Stimulated activated CD8-positive, alpha-beta memory T cell treated with anti-CD3 and anti-CD28 coated beads, Interleukin-4, amount 100 ng/mL, for 24 hours (primary cell): ENCODE data around the gene LRRC4C.
"Not testable (repeated sequence)": the region's sequence is repeated elsewhere in the genome, so short reads cannot be mapped to it uniquely, and the experiment has no call there.

Experiments used
- DNase-seq: peaks from one replicate; pipeline ENCODE4 v3.0.0-alpha.2; 2020; ENCODE audit warnings: low read depth

LRRC4C gene

DNA sequence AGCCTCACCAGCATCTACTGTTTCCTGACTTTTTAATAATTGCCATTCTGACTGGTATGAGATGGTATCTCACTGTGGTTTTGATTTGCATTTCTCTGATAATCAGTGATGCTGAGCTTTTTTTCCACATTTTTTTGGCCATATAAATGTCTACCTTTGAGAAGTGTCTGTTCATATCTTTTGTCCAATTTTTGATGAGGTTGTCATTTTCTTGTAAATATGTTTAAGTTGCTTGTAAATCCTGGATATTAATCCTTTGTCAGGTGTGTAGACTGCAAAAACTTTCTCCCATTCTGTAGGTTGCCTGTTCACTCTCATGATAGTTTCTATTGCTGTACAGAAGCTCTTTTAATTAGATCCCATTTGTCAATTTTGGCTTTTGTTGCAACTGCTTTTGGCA is 439.8 kb downstream of the LRRC4C start:
- DNase-seq, result not testable (repeated sequence)

- no peak for DNase-seq
Observed at GRCh38 chr11:41018224-41018623, 441.2 kb downstream of the LRRC4C start.

DNA sequence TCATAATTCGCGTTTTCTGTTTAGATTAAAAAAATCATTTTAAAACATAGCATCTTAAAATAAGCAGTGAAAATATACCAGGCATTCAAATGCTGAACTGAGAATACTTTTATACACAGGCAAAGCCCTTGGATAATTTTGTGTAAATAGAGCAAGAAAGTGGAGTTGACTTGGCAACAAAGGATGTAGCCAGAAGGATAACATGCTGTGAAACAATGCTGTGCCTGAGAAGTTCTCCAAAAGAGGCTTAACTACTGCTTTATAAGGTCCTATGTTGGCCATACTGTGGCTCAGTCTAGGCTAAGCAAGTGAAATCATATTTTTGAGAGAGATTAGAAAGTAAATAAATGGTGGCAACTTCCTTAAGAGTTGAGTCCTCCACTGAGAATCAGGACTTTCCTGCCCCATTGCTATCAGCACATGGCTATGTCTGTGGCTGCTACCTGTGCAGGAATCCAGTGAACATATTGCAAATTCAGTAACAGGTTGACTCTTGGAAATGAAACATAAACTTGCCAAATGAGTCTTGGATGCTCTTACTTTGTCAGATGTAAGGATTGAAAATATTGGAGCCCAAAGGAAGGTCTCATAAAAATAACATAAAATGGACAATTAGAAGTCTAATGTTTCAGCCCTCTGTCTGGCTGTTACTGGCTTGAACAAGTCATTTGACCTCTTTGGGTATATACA is 448.9 kb downstream of the LRRC4C start:
- no peak for DNase-seq

DNA sequence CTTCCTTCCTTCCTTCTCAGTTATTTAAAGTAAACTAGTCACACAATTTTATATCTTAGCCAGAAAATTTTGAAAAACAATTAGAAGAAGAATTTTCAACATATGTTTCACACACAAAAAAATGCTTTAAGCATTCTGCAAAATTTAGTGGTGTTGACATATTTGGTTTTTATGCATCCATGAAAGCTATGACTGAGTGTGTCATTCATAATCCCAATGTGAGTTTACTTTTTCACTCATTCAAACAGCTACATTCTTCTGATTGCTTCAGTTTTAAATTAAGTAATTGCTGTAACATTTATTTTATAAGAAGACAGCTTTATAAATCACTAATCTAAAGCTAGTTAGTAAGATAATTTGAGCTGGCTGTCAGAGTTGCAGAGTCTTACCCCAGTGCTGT is 453.5 kb downstream of the LRRC4C start:
- DNase-seq, result no peak

GRCh38 chr11:41003339-41004282 is 455.8 kb downstream of the LRRC4C start:
- DNase-seq, result no peak

DNA sequence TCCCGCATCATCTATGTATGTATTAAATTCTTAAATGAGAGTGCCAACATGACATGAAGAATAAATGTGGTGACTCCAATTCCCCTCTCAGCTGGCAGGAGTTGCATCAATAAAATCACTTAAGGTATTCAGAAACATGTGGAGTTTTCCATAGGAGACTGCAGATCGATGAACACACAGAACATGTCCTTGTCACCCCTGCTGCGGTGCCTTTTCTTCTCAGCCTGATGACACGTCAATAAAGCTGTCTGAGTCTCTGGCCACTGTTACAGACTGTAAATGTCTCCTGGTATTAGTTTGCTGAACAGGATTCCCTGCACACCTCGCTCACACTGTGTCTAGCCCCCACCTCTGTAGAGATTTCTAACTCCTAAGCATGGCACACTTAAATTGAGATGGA is 460.5 kb downstream of the LRRC4C start:
- DNase-seq, result no peak

DNA sequence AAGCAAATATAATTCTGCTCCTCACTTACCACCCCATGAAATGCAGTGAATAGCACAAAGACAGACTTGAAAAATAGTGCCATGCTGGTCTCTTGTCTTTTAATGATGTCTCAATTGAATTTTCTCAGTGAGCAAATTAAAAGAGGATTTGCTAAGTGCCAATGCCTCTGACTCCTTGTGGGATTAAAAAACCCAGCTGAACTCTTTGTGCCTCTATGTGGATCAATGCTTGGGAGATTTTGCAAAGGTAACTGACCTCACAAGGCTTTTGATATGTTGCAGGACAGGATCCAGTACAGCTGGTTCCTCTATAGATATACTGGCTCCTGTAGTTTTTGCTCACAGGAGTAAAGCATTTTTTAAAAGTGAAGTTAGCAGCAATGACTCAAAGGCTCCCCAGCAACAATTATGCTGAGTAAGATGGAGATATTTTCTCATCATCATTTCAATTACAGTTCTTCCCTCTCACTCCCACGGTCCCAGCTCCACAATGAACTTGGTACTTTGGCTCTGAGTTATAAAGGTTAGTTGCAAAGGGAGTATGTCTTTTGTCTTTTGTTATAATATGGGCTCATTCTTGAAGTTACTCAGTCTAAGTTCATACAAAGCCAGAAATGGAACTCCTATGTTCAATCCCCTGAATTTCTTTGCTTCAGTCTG is 471.5 kb downstream of the LRRC4C start:
- no peak for DNase-seq

GRCh38 chr11:40986320-40986719 is 473.1 kb downstream of the LRRC4C start:
- DNase-seq, result no peak

DNA sequence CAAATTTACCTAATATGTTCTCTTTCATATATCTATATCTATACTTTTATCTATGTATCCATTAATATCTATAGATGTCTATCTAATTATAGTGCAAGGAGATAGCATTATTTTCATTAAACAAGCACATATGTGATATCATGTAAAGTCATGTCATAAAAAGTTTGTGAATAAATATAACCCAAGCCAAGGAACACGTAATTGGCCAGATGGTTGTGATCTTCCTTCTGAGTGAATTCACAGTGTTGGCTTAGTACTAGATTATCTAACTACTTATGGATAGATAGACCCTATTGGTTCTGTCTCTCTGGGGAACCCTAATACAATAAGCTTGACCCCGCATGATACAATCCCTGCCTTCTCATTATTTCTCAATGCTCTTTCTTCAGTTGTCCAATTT is 484.4 kb downstream of the LRRC4C start:
- no peak for DNase-seq

- no peak for DNase-seq
Observed at GRCh38 chr11:40974186-40974795, 485.2 kb downstream of the LRRC4C start.

GRCh38 chr11:40958707-40959106 is 500.7 kb downstream of the LRRC4C start:
- DNase-seq, result no peak

DNA sequence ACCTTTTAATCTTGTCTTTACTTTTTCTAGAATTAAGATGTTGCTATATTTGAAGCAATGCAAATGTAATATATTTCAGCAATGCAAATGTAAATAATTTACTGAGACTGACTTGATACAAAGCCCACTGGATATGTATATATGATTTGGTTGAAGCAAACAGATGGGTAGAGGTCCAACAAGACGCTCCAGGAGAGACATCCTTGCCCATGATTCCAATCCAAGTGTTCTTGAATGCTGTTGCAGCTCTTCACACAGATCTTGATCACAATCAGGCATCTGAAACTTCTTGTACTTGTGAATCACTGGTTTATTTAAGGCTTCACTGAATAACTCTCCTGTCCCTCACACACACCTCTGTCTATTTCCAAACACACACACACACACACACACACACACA is 507.0 kb downstream of the LRRC4C start:
- DNase-seq, result no peak

GRCh38 chr11:40938002-40938401 is 521.5 kb downstream of the LRRC4C start:
- no peak for DNase-seq

DNA sequence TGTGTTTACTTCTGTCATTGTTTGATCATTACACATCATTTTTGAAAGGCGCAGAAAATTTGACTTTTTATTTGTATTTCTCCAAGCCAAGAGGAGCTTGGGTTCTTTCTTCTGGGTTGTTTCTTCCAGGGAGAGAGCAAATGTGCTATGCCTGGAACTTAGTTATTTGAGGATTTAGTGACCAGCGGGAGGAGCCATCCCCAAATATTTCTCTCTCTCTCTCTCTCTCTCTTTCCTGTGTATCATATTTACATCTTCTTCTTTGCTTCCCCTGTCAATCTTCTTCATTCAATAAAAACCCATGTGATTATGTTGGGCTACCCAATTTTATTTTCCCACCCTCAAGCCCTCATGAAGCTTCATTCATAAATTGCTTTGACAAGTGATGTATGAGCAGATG is 534.5 kb downstream of the LRRC4C start:
- no peak for DNase-seq

DNA sequence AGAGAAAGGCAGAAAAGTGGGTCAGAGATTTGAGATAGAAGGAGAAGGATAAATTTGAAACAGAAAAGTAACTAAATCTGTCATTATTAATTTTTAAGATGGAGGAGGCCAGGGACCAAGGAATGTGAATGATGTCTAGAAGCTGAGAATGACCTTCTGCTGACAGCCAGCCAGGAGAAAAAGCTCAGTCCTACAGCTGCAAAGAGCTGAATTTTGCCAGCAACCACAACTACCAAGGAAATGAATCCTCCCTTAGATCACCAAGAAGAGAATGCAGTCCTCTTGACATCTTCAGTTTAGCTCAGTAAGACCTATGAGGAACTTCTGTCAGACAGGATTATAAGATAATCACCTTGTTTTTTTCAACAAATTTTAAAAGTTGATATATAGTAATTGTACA is 538.2 kb downstream of the LRRC4C start:
- no peak for DNase-seq

- DNase-seq, result not testable (repeated sequence)
Observed at GRCh38 chr11:40910774-40911173, 548.7 kb downstream of the LRRC4C start.

DNA sequence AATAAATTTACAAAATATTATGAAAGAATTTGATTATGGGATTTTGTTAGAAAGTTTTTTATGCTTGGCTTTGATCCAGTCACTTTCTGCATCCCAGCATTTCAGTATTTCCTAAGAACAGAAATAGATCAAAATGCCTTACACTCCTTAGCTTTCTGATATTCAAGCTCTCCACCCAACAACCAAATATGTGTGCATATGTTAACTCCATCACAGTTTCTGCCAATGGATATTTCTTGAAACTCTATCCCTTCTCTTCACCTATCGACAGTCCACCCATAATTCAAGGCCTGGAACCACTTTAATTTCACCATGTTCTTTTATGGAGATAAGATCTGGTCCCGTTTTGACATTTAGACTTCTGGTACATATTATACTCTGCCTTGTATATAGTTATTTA is 565.0 kb downstream of the LRRC4C start:
- no peak for DNase-seq

- no peak for DNase-seq
Observed at GRCh38 chr11:40885250-40885954, 574.0 kb downstream of the LRRC4C start.

DNA sequence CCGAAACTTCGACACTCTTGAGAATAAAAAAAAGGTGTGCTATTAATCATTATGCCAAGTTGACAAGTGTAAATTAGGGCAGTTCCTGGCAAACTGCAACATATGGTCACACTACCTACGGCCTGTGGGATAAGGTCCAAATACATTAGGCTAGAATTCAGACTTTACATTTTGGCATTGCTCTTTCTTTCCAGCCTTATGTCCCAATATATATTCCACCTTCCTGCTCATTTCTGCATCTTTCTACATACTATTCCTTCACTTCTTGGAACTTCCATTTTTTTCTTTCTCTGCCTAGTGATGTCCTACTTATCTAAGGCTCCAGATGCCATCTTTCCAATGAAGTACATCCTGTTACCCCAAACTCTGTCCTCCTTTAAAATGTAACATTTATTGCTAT is 577.2 kb downstream of the LRRC4C start:
- DNase-seq, result no peak

GRCh38 chr11:40879911-40880310 is 579.5 kb downstream of the LRRC4C start:
- no peak for DNase-seq

DNA sequence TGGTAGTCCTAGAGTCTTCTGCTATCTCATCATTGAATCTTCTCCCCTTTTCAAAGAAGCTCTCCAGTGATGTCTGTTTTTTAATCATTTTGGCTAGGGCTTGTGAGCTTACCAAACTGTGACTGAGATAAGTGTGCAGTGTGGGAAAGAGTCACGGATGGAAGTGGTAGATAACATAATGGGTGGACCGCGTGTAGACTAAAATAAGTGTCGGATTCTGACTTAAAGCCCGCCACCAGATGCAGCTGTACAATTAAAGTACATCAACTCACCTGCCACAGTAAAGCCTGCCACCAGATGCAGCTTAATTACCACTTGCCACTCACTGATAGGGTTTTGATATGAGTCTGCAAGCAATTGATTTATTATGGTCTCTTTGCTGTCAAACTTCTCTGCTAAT is 581.5 kb downstream of the LRRC4C start:
- DNase-seq, result no peak

DNA sequence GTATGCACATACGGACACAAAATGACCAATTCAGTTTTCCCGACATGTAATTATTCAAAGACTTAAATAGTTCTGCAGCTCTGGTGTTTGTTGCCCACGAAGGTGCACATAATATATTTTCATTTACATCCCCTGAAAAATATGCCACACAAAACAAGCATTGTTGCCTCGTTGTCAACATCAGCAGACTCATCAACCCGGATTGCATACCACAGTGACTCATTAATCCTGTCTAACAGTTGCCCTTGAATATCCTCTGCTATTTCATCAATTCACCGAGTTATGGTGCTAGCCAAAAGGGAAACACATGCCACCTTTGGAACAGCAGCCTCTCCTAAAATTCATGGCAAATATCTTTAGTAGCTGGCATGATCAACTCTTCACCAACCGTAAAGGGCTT is 582.2 kb downstream of the LRRC4C start:
- DNase-seq, result no peak
